ENCODE results near the gene GPR27.

The GPR27 gene

DNA sequence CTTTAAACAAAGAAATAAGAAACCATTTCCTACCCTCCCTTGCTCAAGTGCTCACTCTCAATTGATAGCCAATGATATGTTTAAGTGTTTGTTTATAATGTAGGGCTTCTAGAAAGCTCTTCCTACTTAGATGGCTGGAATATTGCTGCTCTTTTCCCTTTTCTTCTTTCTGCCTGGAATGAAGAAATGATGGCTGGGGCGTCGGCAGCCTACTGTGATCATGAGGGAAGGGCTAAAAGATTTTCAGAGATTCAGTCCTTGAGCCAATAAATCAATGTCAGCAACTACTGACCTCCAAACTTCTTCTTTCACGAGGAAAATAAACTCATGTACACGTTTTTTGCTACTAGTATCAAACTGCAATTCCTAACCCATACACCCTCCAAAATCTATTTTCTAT, 2.1 kb upstream of the GPR27 start:
- no peak overlapping the region for H3K4me3 ChIP-seq (ENCODE audit: low read depth, low read length)
- TF ChIP-seq, protein P1, sequence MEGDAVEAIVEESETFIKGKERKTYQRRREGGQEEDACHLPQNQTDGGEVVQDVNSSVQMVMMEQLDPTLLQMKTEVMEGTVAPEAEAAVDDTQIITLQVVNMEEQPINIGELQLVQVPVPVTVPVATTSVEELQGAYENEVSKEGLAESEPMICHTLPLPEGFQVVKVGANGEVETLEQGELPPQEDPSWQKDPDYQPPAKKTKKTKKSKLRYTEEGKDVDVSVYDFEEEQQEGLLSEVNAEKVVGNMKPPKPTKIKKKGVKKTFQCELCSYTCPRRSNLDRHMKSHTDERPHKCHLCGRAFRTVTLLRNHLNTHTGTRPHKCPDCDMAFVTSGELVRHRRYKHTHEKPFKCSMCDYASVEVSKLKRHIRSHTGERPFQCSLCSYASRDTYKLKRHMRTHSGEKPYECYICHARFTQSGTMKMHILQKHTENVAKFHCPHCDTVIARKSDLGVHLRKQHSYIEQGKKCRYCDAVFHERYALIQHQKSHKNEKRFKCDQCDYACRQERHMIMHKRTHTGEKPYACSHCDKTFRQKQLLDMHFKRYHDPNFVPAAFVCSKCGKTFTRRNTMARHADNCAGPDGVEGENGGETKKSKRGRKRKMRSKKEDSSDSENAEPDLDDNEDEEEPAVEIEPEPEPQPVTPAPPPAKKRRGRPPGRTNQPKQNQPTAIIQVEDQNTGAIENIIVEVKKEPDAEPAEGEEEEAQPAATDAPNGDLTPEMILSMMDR (IDR thresholded peaks at IDR 0.05; ENCODE audit: low read depth, low read length), result no peak
- no peak for DNase-seq (ENCODE audit: low read depth, low spot score)
- in situ Hi-C loops (cut with HindIII; ENCODE audit: low sequenced_read_pairs), result no loop called here

DNA sequence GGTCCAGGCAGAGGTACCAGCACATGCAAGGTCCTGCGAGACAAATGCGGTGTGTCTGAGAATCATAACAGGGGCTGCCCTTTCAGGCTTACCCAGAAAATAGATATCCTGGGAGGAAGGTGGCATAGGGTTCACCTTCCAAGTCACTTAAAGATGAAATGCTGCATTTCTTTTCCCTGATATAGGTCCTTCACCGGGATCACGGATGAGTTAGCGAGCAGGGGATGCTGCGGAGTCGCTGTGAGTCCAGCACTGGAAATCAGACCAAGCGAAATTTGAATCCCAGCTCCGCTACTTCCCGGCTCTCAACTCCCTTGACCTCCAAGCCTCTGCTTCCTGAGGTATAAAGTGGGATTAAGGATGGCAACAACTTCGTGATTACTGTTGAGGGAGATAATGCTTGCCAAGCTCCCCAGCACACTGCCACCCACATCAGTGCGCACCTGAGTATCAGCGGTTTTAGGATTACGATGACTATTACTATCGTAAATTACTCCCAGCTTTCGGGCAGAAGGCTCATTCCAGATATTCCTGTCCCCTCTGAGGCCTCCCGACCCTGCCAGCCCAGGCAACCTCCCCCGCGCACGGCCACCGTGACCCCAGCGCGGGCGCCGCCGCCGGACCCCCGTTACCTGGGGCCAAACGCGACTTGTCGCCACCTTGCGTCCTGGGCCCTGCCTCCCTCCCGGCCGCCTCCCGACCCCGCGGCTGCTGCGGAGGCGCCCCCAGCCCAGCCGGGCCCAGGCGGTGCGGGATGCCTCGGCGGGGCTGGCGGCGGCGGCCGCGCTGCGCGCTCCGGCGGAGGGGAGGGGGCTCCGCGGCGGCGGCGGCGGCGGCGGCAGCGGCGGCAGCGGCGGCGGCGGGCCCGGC, 589 bp upstream of the GPR27 start:
- in situ Hi-C loops (cut with HindIII; ENCODE audit: low sequenced_read_pairs), result no loop called here
- no peak overlapping the region for H3K4me3 ChIP-seq (ENCODE audit: low read depth, low read length)
- TF ChIP-seq, protein P1 (IDR thresholded peaks at IDR 0.05; ENCODE audit: low read depth, low read length), result no peak

DNA sequence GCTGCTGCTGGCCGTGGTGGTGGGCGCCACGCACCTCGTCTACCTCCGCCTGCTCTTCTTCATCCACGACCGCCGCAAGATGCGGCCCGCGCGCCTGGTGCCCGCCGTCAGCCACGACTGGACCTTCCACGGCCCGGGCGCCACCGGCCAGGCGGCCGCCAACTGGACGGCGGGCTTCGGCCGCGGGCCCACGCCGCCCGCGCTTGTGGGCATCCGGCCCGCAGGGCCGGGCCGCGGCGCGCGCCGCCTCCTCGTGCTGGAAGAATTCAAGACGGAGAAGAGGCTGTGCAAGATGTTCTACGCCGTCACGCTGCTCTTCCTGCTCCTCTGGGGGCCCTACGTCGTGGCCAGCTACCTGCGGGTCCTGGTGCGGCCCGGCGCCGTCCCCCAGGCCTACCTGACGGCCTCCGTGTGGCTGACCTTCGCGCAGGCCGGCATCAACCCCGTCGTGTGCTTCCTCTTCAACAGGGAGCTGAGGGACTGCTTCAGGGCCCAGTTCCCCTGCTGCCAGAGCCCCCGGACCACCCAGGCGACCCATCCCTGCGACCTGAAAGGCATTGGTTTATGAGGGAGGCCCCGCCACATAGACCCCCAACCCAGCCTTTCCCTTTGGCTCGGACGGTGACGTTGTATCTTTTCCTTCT, 1.1 kb downstream of the GPR27 start:
- TF ChIP-seq, protein P1 (IDR thresholded peaks at IDR 0.05; ENCODE audit: low read depth, low read length), result no peak
- no peak overlapping the region for H3K4me3 ChIP-seq (ENCODE audit: low read depth, low read length)
- in situ Hi-C loops (cut with HindIII; ENCODE audit: low sequenced_read_pairs), result no loop called here
- no peak for DNase-seq (ENCODE audit: low read depth, low spot score)

More for the DNA sequence above, 589 bp upstream of the GPR27 start:
- DNase-seq (ENCODE audit: low read depth, low spot score), result no peak

DNA sequence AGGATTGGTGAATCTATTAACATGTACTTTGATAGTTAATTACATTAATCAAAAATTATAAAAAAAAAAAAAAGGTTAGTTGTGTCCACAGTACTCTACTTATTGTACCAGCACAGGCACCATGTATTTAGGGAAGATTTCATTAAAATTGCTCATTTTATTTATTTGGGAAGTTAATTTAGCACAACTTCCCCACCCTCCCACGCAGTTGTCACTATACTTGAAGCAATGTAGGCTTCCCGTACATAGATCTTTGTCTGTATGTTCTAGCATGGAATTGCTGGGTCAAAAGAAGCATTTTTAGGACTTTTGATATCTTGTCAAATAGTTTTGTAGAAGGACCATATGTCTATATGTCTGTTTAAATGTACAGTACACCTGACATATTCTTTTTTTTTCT, 4.4 kb downstream of the GPR27 start:
- H3K4me3 ChIP-seq (ENCODE audit: low read depth, low read length), result no peak overlapping the region
- TF ChIP-seq, protein P1 (IDR thresholded peaks at IDR 0.05; ENCODE audit: low read depth, low read length), result no peak
- no peak for DNase-seq (ENCODE audit: low read depth, low spot score)
- in situ Hi-C loops (cut with HindIII; ENCODE audit: low sequenced_read_pairs), result no loop called here

DNA sequence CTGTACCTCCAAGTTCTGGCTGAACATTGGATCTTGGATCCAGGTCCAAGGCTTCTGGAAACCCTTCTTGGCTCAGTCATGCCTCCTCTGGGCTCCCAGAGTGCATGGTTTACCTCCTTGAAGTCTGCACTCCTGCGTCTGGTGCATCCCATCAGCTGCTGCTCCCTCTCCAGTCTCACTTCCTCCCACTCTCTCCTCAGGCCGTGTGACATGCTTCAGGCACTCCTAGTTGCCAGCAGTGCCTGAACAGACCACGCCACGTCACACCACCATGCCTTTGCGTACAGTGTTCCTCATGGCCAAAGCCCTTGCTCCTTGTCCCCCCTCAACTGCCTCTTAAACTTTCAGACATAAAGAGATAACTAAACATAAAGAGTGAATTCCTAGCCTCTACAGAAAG, 5.7 kb downstream of the GPR27 start:
- no peak overlapping the region for H3K4me3 ChIP-seq (ENCODE audit: low read depth, low read length)
- DNase-seq (ENCODE audit: low read depth, low spot score), result no peak
- TF ChIP-seq, protein P1 (IDR thresholded peaks at IDR 0.05; ENCODE audit: low read depth, low read length), result no peak
- in situ Hi-C loops (cut with HindIII; ENCODE audit: low sequenced_read_pairs), result no loop called here

DNA sequence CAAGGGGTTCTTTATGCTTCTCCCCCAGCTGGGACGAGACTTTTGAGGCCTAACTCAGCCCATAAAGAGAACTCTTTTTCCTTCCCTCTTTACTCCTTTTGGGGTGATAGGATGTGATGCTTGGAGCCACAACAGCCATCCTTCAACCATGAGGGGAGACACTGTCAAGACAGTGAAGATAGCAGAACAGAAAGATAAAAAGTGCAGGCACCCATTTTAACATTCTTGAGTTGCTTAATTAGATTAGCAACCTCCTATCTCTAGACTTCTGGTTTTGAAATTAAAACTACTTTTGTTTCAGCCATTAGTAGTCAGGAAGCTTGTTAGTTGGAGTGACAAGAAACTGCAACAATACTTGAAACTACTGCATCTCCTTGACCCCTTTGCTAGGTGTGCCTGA, 6.5 kb downstream of the GPR27 start:
- DNase-seq (ENCODE audit: low read depth, low spot score), result no peak
- in situ Hi-C loops (cut with HindIII; ENCODE audit: low sequenced_read_pairs), result no loop called here
- H3K4me3 ChIP-seq (ENCODE audit: low read depth, low read length), result no peak overlapping the region
- TF ChIP-seq, protein P1 (IDR thresholded peaks at IDR 0.05; ENCODE audit: low read depth, low read length), result no peak

Measured in astrocyte of the spinal cord (primary cell).